Amniotic epithelial cell (primary cell): ENCODE results near the gene GATAD2B.
"Not testable (repeated sequence)": the region's sequence is repeated elsewhere in the genome, so short reads cannot be mapped to it uniquely, and the experiment has no call there.

Experiments
- DNase-seq: peaks from one replicate; pipeline ENCODE4 v3.0.0-alpha.2; 2010; ENCODE audit warnings: low read depth

GATAD2B gene

GRCh38 chr1:153929981-153930948, 7.5 kb upstream of the GATAD2B start:
- DNase-seq = no peak

DNA sequence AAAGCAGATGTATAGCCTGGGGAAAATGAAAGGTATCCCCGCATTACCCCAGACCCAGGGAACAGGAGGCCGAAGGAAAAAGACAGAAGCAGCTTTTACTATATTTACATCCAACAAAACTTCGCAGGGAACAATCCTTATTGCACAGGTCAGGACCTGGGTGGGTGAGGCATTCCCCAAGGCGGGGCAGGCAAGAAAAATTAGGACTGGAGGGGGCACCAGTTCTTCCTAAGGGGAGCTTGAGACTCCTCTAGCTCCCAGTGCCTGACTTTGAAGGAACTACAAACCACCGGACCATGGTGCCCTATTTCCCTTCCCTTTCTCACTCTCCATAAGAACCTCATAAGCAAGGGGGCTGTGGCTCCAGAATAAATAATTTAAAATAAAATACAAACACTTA, 6.7 kb upstream of the GATAD2B start:
- no peak for DNase-seq

DNA sequence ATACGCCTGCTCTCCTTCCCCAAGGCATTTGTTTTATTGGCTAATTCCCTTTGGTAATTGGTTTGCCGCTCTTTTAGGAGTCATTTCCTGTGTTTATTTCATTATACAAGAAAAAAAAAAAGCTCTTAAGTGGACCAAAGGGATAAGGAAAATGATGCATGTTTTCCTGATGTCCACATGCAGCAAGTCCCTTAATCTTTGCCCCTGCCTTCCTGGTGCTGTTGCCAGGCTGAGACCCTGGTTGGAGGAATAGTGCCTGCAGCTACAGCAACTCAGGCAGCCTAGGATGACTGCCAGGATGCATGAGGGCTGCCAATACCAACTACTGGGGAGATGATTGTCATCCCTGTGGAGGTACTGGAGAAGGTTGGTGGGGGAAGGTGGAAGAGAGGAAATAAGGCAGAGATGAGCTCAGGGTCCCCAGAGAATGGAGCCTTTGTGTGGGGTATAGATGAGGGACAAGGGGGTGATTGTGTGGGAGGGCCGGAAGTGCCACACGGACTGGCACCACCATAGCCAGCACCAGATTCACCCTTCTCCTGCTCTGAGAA, 6.1 kb upstream of the GATAD2B start:
- no peak for DNase-seq

- no peak for DNase-seq
Observed at GRCh38 chr1:153928245-153928644, 5.5 kb upstream of the GATAD2B start.

- no peak for DNase-seq
Observed at GRCh38 chr1:153926405-153926804, 3.6 kb upstream of the GATAD2B start.

DNA sequence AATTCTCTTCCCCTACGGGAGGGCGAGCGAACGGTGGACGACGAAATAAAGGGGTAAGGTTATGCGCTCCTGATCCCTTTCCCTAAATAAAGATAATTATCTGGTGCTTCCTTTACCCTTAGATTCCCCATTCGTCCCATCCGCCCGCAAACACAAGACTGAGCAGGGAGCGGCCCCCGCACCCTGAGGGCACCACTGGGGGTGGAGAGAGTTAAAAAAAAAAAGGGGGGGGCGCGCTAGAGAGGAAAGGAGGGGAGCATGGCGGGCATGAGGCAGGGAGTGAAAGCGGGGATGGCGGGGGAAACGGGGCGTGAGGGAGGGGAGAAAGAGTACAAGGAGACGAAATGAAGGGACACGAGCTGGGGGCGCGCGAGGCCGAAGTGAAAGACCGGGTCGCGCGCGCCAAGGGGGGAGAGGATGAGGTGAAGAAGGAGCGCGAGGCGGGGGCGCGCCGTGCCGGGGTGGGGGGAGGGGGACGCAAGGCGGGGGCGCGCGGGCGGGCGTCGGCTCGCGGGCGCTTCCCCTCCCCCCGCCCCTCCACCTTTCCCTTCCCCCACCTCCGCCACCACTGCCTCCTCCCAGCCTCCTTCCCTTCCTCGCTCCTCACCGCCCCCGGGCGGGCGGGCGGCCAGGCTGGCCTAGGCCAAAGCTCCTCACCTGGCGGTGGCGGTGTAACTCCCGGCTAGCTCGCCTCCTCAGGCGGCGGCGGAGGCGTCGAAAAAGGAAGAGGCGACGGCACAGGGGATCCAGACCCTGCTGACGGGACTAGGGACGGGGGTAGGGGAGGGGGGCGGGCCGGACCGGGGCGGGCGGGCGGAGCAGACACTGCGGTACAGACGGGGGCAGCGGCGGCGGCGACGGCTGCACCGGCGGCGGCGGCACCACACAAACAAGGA, 448 bp downstream of the GATAD2B start:
- DNase-seq = peak; percentile 6

DNA sequence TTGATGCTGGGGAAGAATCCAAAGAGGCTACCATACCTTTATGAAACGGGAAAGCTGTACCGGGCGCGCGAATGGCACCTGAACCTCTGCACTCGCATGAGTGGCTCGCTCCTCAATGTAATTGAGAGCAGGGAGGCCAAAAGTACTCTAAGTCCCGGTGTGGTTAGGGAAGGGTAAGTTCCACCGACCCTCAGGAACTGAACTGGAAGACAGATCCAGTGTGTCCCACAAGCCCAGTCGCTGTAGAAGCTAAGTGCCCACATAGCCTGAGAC, 1.0 kb downstream of the GATAD2B start:
- no peak for DNase-seq

- DNase-seq = no peak
Observed at GRCh38 chr1:153921080-153921802, 1.5 kb downstream of the GATAD2B start.

- peak; percentile 49 for DNase-seq
Observed at GRCh38 chr1:153919876-153920852, 2.6 kb downstream of the GATAD2B start.

DNA sequence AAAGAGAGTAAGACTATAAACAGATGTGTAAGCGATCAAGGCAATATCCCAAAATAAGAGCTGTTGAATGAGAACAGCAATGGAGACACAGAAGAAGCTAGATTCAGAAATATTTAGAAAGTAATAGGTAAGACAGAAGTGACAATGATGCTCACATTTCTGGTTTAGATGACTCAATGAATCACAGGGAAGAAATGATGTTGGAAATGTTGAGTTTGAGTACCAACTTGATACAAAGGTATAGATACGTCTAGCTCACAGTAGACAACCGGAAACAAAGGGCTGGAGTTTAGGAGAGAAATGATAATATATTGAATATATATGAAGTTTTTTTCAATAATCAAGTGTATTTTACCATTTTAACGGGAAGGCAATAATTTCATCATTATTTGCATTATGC, 6.5 kb downstream of the GATAD2B start:
- no peak for DNase-seq

DNA sequence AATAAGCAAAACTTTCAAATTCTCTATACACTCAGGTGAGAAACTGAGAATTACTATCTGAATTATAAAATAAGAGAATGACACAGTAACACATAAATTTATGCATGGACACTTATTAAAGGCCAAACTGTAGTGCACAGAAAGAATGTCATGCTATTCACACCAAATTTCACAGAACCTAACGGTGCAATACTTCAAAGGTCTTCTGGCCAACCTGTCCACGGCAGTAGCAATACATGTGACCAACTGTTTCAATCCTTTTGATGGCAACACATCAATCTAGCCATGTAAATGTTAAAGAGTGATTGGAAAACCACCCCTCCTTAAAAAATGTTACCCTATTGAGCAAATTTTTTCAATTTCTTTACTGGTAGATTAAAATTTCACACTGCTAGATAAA, 10.4 kb downstream of the GATAD2B start:
- DNase-seq = no peak

DNA sequence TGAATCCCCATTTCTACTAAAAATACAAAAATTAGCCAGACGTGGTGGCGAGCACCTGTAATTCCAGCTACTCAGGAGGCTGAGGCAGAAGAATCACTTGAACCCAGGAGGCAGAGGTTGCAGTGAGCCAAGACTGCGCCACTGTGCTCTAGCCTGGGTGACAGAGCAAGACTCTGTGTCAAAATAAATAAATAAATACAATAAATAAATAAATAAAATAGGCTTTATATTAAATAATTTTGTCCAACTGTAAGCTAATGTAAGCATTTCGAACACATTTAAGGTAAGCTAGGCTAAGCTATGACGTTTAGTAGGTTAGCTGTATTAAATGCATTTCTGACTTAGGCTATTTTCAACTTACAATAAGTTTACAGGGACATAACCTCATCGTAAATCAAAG, 12.2 kb downstream of the GATAD2B start:
- DNase-seq = not testable (repeated sequence)

DNA sequence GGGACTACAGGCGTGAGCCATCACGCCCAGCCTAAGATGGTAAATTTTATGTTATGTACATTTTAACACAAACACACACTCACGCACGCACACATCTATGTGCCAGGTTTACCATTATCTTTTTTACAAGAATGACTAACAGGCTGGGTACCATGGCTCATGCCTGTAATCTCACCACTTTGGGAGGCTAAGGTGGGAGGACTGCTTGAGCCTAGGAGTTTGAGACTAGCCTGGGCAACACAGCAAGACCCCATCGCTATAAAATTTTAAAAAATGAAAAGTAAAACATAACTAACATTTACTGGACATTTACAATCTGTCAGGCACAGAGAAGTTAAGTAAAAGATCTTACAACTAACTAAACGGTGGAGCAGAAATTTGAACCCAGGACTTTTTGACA, 14.7 kb downstream of the GATAD2B start:
- no peak for DNase-seq

- DNase-seq = no peak
Observed at GRCh38 chr1:153907134-153907533, 15.6 kb downstream of the GATAD2B start.

DNA sequence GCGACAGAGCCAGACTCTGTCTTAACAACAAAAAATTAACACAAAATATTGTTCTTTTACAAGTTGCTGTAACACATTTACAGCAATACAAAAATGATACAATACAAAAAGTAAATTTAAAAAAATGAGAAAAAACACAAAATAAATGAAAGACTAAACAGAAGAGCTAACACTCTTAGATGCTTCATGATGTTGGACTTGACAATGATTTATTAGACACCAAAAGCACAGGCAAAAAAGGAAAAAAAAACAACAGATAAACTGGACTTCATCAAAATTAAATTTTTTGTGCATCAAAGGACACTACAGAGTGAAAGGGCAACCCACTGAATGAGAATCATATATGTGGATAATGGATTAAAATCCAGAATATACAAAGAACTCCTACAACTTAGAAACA, 16.4 kb downstream of the GATAD2B start:
- DNase-seq = no peak

GRCh38 chr1:153905908-153906307, 16.9 kb downstream of the GATAD2B start:
- not testable (repeated sequence) for DNase-seq

DNA sequence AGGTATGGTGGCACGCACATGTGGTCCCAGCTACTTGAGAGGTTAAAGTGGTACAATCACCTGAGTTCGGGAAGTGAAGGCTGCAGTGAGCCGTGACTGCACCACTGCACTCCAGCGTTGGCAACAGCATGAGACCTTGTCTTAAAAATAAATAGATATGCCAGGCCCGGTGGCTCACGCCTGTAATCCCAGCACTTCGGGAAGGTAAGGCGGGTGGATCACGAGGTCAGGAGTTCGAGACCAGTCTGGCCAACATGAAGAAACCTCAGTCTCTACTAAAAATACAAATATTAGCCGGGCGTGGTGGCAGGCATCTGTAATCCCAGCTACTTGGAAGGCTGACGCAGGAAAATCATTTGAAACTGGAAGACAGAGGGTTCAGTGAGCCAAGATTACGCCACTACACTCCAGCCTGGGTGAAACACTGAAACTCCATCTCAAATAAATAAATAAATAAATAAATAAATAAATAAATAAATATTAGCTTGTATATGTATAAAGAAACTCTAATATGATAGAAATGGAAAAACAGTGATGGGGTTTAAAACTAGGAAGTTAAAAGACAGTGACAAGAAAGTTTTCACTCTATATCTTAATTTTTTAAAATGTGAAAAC, 18.8 kb downstream of the GATAD2B start:
- no peak for DNase-seq

GRCh38 chr1:153899509-153899908, 23.3 kb downstream of the GATAD2B start:
- no peak for DNase-seq

DNA sequence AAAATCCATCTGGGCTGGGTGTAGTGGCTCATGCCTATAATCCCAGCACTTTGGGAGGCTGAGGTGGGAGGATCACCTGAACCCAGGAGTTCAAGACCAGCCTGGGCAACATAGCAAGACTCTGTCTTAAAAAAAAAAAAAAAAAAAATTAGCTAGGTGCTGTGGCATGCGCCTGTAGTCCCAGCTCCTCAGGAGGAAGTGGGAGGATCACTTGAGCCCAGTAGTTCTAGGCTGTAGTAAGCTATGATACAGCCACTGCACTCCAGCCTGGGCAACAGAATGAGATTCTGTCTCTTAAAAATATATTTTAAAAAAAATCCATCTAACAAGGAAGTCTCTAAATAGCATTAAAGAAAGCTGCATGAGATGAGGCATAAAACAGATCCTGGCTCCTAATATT, 26.9 kb downstream of the GATAD2B start:
- DNase-seq = not testable (repeated sequence)

GRCh38 chr1:153891042-153891441, 31.7 kb downstream of the GATAD2B start:
- not testable (repeated sequence) for DNase-seq
